Measurements from ENCODE around the gene NOTCH2.
"Not testable (repeated sequence)": the region's sequence is repeated elsewhere in the genome, so short reads cannot be mapped to it uniquely, and the experiment has no call there.

Gene NOTCH2

GRCh38 chr1:119977113-119977736, 92.2 kb downstream of the NOTCH2 start:
- peak overlapping the region in 1 of 2 donors; percentile 36 for H3K27ac Mint-ChIP-seq
- not testable (repeated sequence) for DNase-seq; ATAC-seq (replicated peaks); H3K4me3 Mint-ChIP-seq; H3K27me3 Mint-ChIP-seq; H3K36me3 Mint-ChIP-seq (ENCODE audit: insufficient read depth); H3K9me3 Mint-ChIP-seq
- peaks cover 9 to 15% of the 10 kb centered on the region in 2 donors for H3K4me1 Mint-ChIP-seq (ENCODE audit: low read depth in 2 of 2)

GRCh38 chr1:119975582-119976254, 93.7 kb downstream of the NOTCH2 start:
- H3K27me3 Mint-ChIP-seq; H3K9me3 Mint-ChIP-seq; H3K27ac Mint-ChIP-seq; ATAC-seq (replicated peaks); H3K36me3 Mint-ChIP-seq (ENCODE audit: insufficient read depth); H3K4me3 Mint-ChIP-seq; DNase-seq: not testable (repeated sequence)
- H3K4me1 Mint-ChIP-seq (ENCODE audit: low read depth in 2 of 2): peaks cover 9 to 15% of the 10 kb centered on the region in 2 donors

GRCh38 chr1:119975006-119975405, 94.5 kb downstream of the NOTCH2 start:
- DNase-seq: no peak
- no peaks in the 10 kb centered on the region for H3K9me3 Mint-ChIP-seq
- H3K4me1 Mint-ChIP-seq (ENCODE audit: low read depth in 2 of 2): peaks cover 9 to 15% of the 10 kb centered on the region in 2 donors
- H3K27me3 Mint-ChIP-seq: no peaks in the 10 kb centered on the region
- peak overlapping the region in 1 of 2 donors; percentile 4 for H3K27ac Mint-ChIP-seq
- no peak for ATAC-seq (replicated peaks)
- peaks cover 8% of the 10 kb centered on the region for H3K36me3 Mint-ChIP-seq (ENCODE audit: insufficient read depth)
- no peak overlapping the region for H3K4me3 Mint-ChIP-seq

GRCh38 chr1:119974013-119974412, 95.4 kb downstream of the NOTCH2 start:
- Mint-ChIP-seq H3K27me3 (no peaks in the 10 kb centered on the region), H3K36me3 (ENCODE audit: insufficient read depth) (peaks cover 8% of the 10 kb centered on the region), H3K27ac (no peak overlapping the region), H3K4me1 (ENCODE audit: low read depth in 2 of 2) (peaks cover 9 to 15% of the 10 kb centered on the region in 2 donors), H3K4me3 (no peak overlapping the region), H3K9me3 (no peaks in the 10 kb centered on the region)
- no peak for ATAC-seq (replicated peaks)
- DNase-seq: no peak

- no peak for ATAC-seq (replicated peaks)
- no peak for DNase-seq
- peaks cover 7 to 12% of the 10 kb centered on the region in 2 donors for H3K4me1 Mint-ChIP-seq (ENCODE audit: low read depth in 2 of 2)
- H3K36me3 Mint-ChIP-seq (ENCODE audit: insufficient read depth): peaks cover 8% of the 10 kb centered on the region
- H3K9me3 Mint-ChIP-seq: no peaks in the 10 kb centered on the region
- no peaks in the 10 kb centered on the region for H3K27me3 Mint-ChIP-seq
- H3K27ac Mint-ChIP-seq: peak overlapping the region in 1 of 2 donors; percentile 72
- no peak overlapping the region for H3K4me3 Mint-ChIP-seq
Measured at GRCh38 chr1:119971710-119972570, 97.5 kb downstream of the NOTCH2 start.

GRCh38 chr1:119968601-119969000, 100.9 kb downstream of the NOTCH2 start:
- DNase-seq (no peak), ATAC-seq (replicated peaks) (no peak)
- no peak overlapping the region for H3K4me3 Mint-ChIP-seq
- peak overlapping the region; percentile 84 to 85 for H3K27ac Mint-ChIP-seq
- H3K27me3 Mint-ChIP-seq: no peaks in the 10 kb centered on the region
- peaks cover 5% of the 10 kb centered on the region in 2 donors for H3K4me1 Mint-ChIP-seq (ENCODE audit: low read depth in 2 of 2)
- peaks cover 30% of the 10 kb centered on the region for H3K36me3 Mint-ChIP-seq (ENCODE audit: insufficient read depth)
- H3K9me3 Mint-ChIP-seq: no peaks in the 10 kb centered on the region

- H3K4me1 Mint-ChIP-seq (ENCODE audit: low read depth in 2 of 2): peaks cover 5% of the 10 kb centered on the region in 2 donors
- H3K9me3 Mint-ChIP-seq: no peaks in the 10 kb centered on the region
Measured at GRCh38 chr1:119968068-119968492, 101.4 kb downstream of the NOTCH2 start.

GRCh38 chr1:119966681-119967080, 102.8 kb downstream of the NOTCH2 start:
- Mint-ChIP-seq H3K9me3 (no peaks in the 10 kb centered on the region), H3K4me1 (ENCODE audit: low read depth in 2 of 2) (peaks cover 5 to 8% of the 10 kb centered on the region in 2 donors), H3K4me3 (no peak overlapping the region), H3K36me3 (ENCODE audit: insufficient read depth) (peaks cover 38% of the 10 kb centered on the region), H3K27ac (no peak overlapping the region), H3K27me3 (no peaks in the 10 kb centered on the region)
- ATAC-seq (replicated peaks) (no peak), DNase-seq (no peak)

More at GRCh38 chr1:119968068-119968492, 101.4 kb downstream of the NOTCH2 start:
- Mint-ChIP-seq H3K4me3 (no peak overlapping the region), H3K27me3 (no peaks in the 10 kb centered on the region), H3K27ac (peak overlapping the region; percentile 84 to 85), H3K36me3 (ENCODE audit: insufficient read depth) (peaks cover 34% of the 10 kb centered on the region)
- DNase-seq (peak; percentile 68 to 72 (median 69)), ATAC-seq (replicated peaks) (peak; percentile 99)

GRCh38 chr1:119966020-119966419, 103.4 kb downstream of the NOTCH2 start:
- Mint-ChIP-seq H3K4me1 (ENCODE audit: low read depth in 2 of 2) (peaks cover 5 to 8% of the 10 kb centered on the region in 2 donors), H3K36me3 (ENCODE audit: insufficient read depth) (peaks cover 32% of the 10 kb centered on the region), H3K9me3 (no peaks in the 10 kb centered on the region), H3K27me3 (no peaks in the 10 kb centered on the region), H3K27ac (no peak overlapping the region), H3K4me3 (no peak overlapping the region)
- DNase-seq (no peak), ATAC-seq (replicated peaks) (no peak)

GRCh38 chr1:119964673-119965363, 104.6 kb downstream of the NOTCH2 start:
- no peak overlapping the region for H3K4me3 Mint-ChIP-seq
- H3K36me3 Mint-ChIP-seq (ENCODE audit: insufficient read depth): peaks cover 31% of the 10 kb centered on the region
- peaks cover 5 to 8% of the 10 kb centered on the region in 2 donors for H3K4me1 Mint-ChIP-seq (ENCODE audit: low read depth in 2 of 2)
- H3K27ac Mint-ChIP-seq: peak overlapping the region in 1 of 2 donors; percentile 35
- no peaks in the 10 kb centered on the region for H3K27me3 Mint-ChIP-seq
- no peaks in the 10 kb centered on the region for H3K9me3 Mint-ChIP-seq
- DNase-seq (no peak), ATAC-seq (replicated peaks) (no peak)

- H3K36me3 Mint-ChIP-seq (ENCODE audit: insufficient read depth): peaks cover 31% of the 10 kb centered on the region
Measured at GRCh38 chr1:119962296-119962968, 107.0 kb downstream of the NOTCH2 start.

GRCh38 chr1:119960501-119960900, 109.0 kb downstream of the NOTCH2 start:
- no peak for DNase-seq
- ATAC-seq (replicated peaks): no peak
- no peaks in the 10 kb centered on the region for H3K9me3 Mint-ChIP-seq
- peaks cover 2 to 4% of the 10 kb centered on the region in 2 donors for H3K4me1 Mint-ChIP-seq (ENCODE audit: low read depth in 2 of 2)
- H3K36me3 Mint-ChIP-seq (ENCODE audit: insufficient read depth): peaks cover 20% of the 10 kb centered on the region
- H3K4me3 Mint-ChIP-seq: no peak overlapping the region
- H3K27me3 Mint-ChIP-seq: no peaks in the 10 kb centered on the region
- H3K27ac Mint-ChIP-seq: no peak overlapping the region

More at GRCh38 chr1:119962296-119962968, 107.0 kb downstream of the NOTCH2 start:
- DNase-seq (no peak), ATAC-seq (replicated peaks) (no peak)
- Mint-ChIP-seq H3K27me3 (no peaks in the 10 kb centered on the region), H3K9me3 (no peaks in the 10 kb centered on the region), H3K27ac (peak overlapping the region in 1 of 2 donors; percentile 66), H3K4me3 (no peak overlapping the region), H3K4me1 (ENCODE audit: low read depth in 2 of 2) (peaks cover 0 to 4% of the 10 kb centered on the region in 2 donors)
